HG02798 (cell line): Measurements from ENCODE around the gene GNB3.
"Not testable (repeated sequence)": the region's sequence is repeated elsewhere in the genome, so short reads cannot be mapped to it uniquely, and the experiment has no call there.

Source experiments
- ATAC-seq: cut with Tn5 transposase; IDR thresholded peaks from one replicate; pipeline ENCODE4 v1.9.1; 2021; ENCODE audit warnings: mild to moderate bottlenecking; ENCODE audit not compliant: unreplicated experiment, poor library complexity

The GNB3 gene

GRCh38 chr12:6873094-6874014 is 32.6 kb downstream of the GNB3 start, which contains the start of gene SPSB2:
TSS of gene SPSB2 (minus strand) at chr12:6873303. CDS start at chr12:6872901, 402 bp downstream.
- peak; percentile 81 for ATAC-seq

DNA sequence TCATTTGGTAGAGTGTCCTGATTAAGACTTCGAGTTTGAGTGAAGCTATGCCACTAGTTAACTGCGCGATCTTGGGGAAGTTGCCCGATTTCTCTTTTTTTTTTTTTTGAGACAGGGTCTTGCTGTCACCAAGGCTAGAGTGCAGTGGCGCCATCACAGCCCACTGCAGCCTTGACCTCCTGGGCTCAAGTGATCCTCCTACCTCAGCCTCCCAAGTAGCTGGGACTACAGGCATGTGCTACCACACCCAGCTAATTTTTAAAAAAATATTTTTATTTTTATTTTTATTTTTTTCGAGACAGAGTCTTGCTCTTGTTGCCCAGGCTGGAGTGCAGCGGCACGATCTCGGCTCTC is 33.3 kb downstream of the GNB3 start:
- not testable (repeated sequence) for ATAC-seq

DNA sequence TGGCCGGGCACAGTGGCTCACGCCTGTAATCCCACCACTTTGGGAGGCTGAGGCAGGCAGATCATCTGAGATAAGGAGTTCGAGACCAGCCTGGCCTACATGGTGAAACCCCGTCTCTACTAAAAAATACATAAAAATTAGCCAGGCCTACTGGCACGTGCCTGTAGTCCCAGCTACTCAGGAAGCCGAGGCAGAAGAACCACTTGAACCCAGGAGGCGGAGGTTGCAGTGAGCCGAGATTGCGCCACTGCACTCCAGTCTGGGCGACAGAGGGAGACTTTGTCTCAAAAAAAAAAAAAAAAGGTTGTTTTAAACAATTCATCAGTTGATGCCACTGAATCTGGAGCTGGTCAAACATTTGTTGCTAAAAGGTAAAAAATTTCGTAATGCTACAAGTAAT is 39.1 kb downstream of the GNB3 start:
- not testable (repeated sequence) for ATAC-seq

GRCh38 chr12:6883252-6883651 is 42.5 kb downstream of the GNB3 start:
- no peak for ATAC-seq

DNA sequence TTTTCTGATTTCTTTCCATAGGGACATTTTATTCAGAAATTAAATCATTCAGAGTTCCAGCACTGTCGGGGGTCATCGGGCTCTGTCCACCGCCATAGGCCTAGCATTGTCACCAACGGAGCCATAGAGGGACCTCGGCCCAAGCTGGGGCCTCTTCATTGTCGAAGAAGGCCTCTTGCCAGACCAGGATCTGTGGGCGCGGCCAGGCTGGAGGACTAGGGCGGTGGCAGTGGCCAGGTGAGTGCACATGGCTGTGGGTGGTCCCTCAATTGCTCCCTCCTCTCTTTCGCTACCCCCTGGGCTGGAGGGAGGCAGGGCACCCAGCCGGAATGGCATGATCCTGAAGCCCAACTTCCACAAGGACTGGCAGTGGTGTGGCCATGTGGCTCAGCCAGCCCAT is 43.0 kb downstream of the GNB3 start:
- ATAC-seq = no peak

GRCh38 chr12:6884539-6884938 is 43.8 kb downstream of the GNB3 start:
- no peak for ATAC-seq

DNA sequence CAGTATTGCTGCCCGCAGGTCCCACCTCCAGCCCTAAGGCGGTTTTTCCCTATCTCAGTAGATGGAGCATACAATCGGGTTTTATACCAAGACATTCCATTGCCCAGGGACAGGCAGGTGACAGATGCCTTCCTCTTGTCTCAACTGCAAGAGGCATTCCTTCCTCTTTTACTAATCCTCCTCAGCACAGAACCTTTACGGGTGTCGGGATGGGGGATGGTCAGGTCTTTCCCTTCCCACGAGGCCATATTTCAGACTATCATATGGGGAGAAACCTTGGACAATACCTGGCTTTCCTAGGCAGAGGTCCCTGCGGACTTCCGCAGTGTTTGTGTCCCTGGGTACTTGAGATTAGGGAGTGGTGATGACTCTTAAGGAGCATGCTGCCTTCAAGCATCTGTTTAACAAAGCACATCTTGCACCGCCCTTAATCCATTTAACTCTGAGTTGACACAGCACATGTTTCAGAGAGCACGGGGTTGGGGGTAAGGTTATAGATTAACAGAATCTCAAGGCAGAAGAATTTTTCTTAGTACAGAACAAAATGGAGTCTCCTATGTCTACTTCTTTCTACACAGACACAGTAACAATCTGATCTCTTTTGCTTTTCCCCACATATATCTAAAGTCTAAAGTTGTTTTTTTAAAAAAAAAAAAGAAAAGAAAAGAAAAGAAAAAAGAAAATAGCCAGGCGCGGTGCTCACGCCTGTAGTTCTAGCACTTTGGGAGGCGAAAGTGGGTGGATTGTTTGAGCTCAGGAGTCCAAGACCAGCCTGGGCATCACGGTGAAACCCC is 45.7 kb downstream of the GNB3 start:
- ATAC-seq = not testable (repeated sequence)

- no peak for ATAC-seq
Observed at GRCh38 chr12:6887460-6887859, 46.7 kb downstream of the GNB3 start.

- ATAC-seq = no peak
Observed at GRCh38 chr12:6888360-6888759, 47.6 kb downstream of the GNB3 start.

- ATAC-seq = not testable (repeated sequence)
Observed at GRCh38 chr12:6888794-6889193, 48.1 kb downstream of the GNB3 start.

DNA sequence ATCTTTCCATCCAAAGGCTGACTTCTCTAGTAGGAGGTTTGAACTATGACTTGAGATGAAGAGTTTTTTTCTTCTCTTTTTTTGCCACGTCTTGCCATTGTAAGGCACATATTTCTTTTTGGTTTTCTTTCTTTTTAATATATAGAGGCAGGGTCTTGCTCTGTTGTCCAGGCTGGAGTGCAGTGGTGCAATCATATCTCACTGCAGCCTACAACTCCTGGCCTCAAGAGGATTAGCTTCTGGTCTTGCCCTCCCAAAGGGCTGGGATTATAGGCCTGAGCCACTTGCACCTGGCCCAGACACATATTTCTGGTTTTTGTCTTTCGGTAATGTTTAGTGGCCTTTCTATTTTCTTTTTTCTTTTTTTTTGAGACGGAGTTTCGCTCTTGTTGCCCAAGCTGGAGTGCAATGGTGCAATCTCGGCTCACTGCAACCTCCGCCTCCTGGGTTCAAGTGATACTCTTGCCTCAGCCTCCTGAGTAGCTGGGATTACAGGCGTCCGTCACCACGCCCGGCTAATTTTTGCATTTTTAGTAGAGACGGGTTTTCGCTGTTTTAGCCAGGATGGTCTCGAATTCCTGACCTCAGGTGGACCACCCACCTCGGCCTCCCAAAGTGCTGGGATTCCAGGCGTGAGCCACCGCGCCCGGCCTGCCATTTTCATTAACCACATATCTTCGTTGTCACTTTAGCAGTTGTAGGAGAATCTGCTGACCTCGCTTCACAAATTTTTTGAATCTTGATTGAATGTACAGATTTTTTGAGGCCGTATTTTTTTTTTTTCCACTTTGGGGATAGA is 49.2 kb downstream of the GNB3 start:
- not testable (repeated sequence) for ATAC-seq

- peak; percentile 95 for ATAC-seq
Observed at GRCh38 chr12:6890789-6891645, 50.3 kb downstream of the GNB3 start.

GRCh38 chr12:6891646-6892001 is 50.9 kb downstream of the GNB3 start:
- ATAC-seq = no peak

DNA sequence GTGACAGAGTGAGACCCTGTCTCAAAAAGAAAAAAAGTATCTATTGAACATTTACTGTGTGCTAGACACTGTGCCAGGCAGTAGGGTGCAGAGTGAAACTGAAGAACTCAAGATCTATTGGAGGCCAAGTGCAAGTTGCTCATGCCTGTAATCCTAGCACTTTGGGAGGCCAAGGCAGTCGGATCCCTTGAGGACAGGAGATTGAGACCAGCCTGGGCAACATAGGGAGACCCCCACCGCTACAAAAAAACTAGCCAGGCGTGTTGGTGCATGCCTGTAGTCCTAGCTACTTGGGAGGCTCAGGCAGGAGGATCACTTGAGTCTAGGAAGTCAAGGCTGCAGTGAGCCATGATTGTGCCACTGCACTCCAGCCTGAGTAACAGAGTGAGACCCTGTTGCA is 52.0 kb downstream of the GNB3 start:
- ATAC-seq = not testable (repeated sequence)

DNA sequence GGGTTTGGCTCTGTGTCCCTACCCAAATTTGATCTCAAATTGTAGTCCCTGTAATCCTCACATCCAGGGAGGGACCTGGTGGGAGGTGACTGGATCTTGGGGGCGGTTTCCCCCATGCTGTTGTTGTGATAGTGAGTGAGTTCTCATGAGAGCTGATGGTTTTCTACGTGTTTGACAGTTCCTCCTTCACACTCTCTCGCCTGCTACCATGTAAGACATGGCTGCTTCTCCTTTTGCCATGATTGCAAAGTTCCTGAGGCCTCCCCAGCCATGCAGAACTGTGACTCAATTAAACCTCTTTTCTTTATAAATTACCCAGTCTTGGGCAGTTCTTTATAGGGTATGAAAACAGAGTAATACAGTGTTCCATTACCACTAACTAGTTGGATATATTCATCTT is 53.6 kb downstream of the GNB3 start:
- no peak for ATAC-seq
